Amniotic stem cell (primary cell): ENCODE results near the gene C19orf38.
A peak's percentile ranks its signal among the peaks of the same experiment; 100 is the strongest.

Experiments
- DNase-seq: peaks from one replicate; lab custom pipeline; 2025; lab: John Stamatoyannopoulos, UW

The C19orf38 gene

DNA sequence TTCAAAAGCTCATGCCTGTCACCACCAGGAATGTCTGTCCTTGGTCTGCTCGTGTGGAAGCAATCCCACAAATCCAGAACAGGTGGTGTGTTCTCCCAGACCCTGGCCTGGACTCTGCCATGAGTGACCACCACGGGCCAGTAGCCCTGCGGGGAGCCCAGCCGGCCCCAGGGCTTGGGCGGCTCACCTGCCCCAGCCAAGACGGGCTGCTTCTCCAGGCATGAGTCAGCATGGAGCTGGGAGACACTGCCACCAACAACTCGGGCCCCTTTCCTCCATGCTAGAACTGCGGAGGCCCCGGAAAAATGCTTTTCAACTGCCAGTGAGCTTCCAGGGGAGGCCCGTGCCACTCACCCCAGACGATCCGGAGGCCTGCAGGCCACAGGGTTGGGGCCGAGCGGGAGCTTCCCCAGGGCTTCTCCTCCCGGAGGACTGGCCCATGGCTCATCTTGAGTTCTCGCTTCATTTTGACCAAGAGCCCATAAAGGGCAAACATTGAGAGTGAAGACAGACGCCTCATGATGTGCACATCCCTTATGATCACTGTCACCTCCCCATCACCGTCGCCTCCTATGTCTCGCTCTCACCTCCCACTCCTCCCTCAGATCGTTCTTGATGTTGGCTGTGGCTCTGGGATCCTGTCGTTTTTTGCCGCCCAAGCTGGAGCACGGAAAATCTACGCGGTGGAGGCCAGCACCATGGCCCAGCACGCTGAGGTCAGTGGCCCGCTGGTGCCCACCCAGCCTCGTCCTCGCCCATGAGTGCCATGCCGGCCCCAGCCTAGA, 63.6 kb downstream of the C19orf38 start:
- DNase-seq: no peak

DNA sequence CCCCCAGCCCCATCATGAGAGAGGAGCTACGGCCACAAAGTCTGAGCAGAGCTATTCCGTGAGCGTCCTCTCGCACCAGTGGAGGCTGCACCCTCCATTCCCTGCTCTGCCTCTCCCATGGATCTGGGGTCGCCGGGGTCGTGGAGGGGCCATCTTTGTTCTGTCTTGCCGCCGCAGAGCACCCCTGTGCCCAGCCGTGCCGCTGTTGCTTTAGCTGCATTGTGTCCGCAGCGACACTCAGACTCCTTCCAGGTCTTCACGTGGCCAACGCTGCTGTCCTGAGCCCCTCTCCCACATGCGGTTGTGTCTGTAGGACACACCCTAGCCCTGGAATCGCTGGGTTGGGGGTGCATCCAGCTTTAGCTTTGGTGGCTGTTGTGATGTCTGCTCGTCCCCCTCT, 64.4 kb downstream of the C19orf38 start:
- DNase-seq: no peak

DNA sequence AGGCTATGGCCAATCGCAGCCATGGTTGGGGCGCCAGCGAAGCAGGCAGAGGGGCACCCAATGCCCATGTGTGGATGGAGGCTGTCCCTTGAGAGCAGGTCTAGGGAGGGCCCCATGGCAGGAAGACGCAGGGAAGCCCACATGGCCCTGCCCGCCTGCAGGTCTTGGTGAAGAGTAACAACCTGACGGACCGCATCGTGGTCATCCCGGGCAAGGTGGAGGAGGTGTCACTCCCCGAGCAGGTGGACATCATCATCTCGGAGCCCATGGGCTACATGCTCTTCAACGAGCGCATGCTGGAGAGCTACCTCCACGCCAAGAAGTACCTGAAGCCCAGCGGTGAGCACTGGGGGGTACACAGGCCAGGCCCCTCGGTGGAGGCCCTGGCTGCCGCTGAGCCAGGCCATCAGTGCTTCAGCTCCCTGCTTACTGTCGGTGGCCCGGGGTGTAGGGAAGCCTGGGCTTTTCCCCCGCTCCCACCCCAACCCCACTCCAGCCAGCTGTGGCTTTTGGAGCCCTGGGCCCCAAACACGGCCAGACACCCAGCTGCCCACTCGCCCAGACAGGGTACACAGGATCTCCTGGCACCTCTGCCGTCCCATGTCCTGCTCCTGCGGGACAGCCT, 65.6 kb downstream of the C19orf38 start:
- no peak for DNase-seq

DNA sequence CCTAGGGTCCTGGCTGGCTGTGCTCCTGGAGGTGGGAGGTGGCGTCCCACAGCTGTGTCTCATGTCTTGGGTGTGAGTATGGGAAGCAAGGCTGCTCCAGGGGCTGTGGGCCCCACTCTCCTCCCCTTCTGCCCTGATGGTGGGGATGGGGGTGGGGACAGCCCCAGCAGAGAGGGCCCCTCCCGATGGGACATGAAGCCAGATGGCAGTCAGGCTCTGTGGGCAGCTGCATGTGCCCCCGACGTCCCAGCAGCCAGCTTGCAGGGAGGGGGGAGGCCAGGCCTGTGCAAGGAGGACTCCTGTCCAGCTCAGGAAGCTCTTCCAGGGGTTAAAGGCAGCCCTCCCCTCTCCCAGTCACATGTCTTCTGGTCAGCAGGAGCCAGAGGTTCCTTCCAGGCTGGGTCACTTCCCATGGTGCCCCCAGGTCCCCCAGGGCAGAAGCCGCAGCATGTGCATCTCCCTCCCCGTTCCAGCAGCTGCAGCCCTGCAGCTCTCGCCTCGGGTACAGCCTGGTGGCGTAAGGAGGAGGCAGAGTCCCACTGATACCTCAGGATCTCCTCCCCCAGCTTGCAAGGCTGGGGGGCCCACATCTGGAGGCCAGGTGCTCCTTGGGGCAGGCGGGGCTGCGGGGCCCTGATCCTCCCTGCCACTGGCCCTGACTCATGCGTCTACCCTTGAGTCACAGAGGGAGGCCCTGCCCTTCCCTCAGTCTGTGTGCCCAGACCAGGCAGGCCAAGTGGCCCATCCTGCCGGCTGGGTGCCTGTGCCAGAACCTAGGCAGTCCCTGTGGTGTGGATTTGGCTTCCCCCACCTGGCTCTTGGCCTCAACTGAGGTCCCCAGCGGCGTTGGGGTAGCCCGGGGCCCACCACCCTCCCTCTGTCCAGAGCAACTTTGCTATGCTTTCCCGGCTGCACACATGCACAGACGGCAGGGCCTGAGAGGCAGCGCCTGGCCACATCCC, 67.2 kb downstream of the C19orf38 start:
- DNase-seq: peak; percentile 32

DNA sequence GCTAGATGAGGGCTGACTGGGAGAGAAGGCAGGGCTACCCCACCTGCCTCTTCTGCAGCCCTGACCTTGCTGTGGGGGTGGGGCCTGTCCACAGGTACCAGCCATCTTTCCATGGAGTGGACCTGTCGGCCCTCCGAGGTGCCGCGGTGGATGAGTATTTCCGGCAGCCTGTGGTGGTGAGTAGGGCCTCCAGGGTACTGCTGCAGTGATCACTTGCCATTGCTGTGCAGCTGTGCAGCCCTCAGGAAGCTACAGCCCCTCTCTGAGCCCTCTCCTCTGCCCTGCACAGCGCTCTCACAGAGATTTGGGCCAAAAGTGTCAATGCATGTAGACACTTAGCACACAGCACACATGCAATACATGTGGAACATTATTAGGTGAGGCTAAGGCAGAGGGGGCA, 68.4 kb downstream of the C19orf38 start:
- DNase-seq: no peak

DNA sequence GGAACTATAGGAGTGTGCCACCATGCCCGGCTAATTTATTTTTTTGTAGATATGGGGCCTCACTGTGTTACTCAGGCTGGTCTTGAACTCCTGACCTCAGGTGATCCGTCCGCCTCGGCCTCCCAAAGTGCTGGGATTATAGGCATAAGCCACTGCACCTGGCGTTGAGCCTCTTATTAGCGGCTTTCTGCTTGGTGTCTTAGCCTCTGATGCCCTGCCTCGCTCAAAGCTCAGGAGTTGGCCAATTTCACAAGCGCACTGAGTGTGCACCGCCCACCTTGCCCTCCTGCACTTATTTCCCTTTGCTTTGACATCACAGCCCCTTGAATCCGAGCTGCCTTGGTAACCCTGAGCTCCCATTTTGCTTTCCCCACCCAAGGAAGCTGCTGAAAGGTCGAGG, 70.1 kb downstream of the C19orf38 start:
- DNase-seq: no peak
